Activated T-helper 1 cell treated with anti-CD3 and anti-CD28 coated beads, Interleukin-2, amount 50 U/mL, for 16 hours (primary cell): ENCODE measurements around the gene NRK.
"Not testable (repeated sequence)": the region's sequence is repeated elsewhere in the genome, so short reads cannot be mapped to it uniquely, and the experiment has no call there.

Experiments
- DNase-seq, 2 donors: peaks; one replicate each; pipeline ENCODE4 v3.0.0-alpha.2; 2020; ENCODE audit warnings: low read depth in 1 of 2, low spot score in 1 of 2

NRK gene, protein sequence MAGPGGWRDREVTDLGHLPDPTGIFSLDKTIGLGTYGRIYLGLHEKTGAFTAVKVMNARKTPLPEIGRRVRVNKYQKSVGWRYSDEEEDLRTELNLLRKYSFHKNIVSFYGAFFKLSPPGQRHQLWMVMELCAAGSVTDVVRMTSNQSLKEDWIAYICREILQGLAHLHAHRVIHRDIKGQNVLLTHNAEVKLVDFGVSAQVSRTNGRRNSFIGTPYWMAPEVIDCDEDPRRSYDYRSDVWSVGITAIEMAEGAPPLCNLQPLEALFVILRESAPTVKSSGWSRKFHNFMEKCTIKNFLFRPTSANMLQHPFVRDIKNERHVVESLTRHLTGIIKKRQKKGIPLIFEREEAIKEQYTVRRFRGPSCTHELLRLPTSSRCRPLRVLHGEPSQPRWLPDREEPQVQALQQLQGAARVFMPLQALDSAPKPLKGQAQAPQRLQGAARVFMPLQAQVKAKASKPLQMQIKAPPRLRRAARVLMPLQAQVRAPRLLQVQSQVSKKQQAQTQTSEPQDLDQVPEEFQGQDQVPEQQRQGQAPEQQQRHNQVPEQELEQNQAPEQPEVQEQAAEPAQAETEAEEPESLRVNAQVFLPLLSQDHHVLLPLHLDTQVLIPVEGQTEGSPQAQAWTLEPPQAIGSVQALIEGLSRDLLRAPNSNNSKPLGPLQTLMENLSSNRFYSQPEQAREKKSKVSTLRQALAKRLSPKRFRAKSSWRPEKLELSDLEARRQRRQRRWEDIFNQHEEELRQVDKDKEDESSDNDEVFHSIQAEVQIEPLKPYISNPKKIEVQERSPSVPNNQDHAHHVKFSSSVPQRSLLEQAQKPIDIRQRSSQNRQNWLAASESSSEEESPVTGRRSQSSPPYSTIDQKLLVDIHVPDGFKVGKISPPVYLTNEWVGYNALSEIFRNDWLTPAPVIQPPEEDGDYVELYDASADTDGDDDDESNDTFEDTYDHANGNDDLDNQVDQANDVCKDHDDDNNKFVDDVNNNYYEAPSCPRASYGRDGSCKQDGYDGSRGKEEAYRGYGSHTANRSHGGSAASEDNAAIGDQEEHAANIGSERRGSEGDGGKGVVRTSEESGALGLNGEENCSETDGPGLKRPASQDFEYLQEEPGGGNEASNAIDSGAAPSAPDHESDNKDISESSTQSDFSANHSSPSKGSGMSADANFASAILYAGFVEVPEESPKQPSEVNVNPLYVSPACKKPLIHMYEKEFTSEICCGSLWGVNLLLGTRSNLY (N-terminal part only)

DNA sequence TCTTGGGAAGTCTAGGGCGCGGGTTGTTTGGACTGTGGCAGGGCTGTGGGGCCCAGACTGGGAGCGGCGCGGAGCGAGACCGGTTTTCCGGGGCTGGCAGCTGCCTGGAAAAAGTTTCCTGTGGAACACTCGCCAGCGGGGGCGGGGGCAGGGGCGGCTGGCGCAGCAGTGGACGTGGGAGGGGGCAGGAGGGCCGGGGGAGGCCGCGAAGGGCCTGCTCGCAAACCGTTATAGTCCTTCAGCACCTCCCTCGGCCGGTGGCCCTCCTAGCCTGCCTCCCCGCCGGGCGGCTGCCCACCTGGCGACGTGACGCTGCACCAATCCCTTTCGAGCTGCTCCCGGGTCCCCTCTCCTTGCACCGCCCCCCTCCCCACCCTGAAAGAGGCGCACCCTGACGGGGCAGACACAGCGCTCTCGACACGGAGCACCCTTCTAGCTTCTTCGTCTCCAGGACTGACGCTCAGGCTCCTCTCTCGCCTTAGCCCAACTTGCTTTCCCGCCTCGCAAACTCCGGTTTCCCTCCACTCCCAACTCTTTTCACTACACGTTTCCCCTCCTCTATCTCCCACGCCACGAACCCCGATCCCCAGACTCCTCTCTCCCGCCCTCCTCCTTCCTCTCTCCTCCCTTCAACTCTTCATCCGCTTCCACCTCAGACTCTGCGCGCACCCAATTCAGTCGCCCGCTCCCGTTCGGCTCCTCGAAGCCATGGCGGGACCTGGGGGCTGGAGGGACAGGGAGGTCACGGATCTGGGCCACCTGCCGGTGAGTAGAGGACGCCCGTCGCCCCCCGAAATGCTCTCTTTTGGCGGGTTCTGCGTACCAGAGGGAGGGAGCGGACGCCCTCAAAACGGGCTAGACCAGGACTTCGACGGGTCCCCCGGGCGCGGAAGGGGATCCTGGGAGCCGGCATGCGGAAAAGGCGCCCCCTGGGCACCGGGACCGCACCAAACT is at the start of gene NRK:
Gene NRK, plus strand, starts transcription at position 402 of the 954 bp plus-strand sequence. Its CDS starts 307 bp downstream, at position 709.
- DNase-seq, result no peak

DNA sequence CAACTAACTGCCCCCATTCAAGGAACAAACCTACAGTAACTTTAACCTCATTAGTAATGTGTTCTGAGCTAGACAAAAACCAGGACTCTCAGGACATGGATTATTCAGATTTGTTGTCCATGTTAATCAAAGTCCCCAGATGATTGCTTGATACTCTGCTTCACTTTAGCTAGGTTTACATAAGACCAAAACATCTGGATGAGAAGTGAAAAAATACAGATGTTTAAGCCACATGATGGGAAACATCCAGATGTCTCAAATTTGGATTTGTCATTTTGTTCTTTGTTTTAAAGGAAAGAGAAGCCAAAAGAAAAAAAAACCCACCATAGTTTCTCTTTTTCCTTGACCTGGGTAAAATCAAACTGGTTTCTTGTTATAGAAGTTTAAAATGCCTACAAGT is 48.5 kb upstream of the NRK start:
- DNase-seq, result no peak

DNA sequence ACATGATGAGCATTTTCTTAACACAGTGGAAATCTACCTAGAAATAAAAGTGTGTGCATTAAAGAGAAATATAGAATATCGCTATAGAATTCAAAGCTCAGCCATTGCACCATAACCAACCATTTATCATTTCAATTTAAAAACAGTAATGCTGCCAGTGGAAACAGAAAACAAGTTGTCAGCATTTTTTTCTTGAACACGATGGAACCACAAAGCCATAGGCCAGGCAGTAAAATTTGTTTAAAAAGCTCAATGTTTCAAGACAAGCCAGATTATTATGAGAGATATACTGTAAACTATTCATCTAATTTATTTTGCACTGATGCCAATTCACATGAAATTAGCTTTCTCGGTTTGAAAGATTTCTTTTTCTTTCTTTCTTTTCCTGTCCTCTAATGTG is 46.7 kb upstream of the NRK start:
- DNase-seq, result no peak

DNA sequence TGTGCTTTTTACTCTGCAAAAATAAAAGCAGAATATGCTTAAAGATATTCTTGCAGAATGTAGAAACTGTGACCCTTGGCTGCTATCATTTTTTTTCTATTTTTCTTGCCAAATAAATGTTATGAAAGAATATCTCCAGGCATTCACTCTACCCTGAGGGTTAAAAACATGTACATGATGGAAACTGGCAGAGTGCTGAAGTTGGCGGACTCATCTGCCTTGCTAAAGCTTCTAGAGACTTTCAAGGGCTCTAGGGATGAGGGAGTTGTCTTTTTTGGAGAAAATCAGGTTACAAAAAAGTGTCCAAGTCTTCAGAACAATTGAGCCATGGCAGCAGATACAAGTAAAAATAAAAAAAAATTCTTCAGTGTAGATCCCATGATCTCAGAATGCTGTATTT is 40.5 kb upstream of the NRK start:
- no peak for DNase-seq

DNA sequence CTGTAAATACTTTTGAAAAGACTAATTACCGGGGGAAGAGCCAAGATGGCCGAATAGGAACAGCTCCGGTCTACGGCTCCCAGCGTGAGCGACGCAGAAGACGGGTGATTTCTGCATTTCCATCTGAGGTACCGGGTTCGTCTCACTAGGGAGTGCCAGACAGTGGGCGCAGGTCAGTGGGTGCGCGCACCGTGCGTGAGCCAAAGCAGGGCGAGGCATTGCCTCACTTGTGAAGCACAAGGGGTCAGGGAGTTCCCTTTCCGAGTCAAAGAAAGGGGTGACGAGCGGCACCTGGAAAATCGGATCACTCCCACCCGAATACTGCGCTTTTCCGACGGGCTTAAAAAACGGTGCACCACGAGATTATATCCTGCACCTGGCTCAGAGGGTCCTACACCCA is 25.5 kb upstream of the NRK start:
- DNase-seq, result not testable (repeated sequence)

DNA sequence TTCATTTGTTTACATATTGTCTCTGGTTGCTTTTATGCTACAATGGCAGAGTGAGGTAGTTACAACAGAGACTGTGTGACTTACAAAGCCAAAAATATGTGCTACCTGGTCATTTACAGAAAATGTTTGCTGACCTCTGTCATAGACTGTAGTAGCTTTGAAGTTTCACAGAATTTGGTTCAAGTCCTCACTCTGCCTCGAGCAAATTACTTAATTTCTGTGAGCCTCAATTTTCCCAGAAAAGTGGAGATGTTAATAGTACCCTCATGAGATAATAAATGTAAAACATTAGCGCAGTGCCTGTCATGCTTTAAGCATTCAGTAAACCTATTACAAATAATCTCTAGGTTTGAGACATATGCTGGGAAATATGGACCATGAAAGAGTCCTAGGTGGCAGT is 18.4 kb upstream of the NRK start:
- DNase-seq, result no peak

DNA sequence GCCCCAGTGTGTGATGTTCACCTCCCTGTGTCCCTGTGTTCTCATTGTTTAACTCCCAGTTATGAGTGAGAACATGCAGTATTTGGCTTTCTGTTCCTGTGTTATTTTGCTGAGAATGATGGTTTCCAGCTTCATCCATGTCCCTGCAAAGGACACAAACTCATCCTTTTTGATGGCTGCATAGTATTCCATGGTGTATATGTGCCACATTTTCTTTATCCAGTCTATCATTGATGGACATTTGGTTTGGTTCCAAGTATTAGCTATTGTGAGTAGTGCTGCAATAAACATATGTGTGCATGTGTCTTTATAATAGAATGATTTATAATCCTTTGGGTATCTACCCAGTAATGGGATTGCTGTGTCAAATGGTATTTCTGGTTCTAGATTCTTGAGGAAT is 16.7 kb upstream of the NRK start:
- DNase-seq, result not testable (repeated sequence)

DNA sequence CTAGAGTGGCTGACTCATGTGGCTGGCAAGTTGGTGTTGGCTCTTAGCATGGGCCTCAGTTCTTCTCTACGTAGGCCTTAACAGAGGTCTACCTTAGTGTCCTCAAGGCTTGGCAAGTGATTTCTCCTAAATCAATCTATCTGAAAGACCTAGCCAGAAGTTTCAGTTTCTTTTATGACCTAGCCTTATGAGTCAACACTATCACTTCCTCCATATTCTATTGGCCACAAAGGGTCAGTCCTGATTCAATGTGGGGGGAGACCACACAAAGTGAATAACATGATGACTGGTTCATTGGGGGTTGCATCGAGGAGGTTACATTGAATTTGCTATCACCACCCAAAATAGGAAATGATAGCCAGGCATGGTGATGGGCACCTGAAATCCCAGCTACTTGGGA is 5.8 kb upstream of the NRK start:
- no peak for DNase-seq

DNA sequence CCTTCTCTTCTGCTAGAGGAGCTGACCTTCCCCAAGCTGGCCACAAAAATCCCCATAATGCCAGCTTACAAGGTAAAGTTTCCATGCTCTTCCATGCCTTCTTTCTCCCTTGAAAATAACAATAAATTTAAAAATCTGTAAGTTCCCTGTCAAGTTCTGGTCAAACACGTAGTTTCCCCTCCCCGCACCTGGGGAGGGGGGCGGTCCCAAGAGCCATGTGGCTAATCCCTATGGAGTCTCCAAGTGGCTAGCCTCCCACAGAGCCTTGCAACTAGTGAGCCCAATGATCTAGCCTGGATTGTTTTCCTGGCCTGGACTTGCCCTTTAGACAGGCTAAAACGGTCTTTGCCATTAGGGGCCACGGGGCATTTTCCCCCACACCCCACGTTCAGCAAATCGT is 2.1 kb upstream of the NRK start:
- no peak for DNase-seq

DNA sequence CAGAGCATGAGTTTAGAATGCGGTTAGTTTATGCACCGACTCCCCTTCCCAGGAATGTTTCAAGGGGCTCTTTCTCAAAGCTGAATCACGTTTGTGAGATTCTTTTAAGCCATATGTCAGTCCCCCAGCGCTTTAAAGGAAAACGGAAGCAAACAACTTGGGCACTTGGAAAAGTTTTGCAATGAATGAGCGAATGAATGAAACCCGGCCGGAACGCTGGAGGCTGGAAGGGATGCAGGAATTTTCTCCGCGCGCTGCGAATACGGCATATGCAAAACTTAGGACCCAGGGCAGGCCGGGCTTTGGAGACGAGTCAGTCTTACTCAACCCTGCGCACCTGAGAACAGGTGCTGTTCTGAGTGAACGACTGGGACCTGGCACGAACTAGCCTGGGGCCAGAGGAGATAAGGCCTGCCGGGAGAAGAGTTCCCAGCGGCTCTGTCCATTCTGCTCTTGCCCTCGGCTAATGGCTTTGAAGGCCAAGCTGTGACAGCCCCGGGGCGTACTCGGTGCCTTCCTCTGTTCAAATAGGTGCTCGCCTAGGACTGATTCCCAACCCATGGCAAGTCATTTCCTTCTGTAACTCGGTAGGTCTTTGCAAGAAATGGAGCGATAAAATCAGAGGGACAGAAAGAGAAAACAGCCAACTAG is 743 bp upstream of the NRK start:
- DNase-seq, result no peak

DNA sequence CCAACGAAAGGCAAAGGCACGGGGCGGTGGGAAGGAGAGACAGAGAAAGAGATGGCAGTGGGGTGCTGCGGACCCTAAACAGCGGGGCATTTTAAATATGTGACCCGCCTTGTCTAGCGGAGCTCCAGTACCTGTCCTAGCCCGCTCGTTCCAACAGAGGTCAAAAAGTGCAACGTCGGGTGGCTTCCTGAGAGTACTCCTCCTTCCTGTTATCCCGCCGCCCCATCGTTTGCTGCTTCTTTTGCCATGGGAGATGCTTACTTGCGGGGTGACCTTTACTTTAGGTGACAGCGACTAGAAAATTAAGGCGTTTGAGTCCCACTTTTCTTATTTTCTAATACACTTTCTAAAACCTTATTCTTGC is 735 bp downstream of the NRK start:
- no peak for DNase-seq

DNA sequence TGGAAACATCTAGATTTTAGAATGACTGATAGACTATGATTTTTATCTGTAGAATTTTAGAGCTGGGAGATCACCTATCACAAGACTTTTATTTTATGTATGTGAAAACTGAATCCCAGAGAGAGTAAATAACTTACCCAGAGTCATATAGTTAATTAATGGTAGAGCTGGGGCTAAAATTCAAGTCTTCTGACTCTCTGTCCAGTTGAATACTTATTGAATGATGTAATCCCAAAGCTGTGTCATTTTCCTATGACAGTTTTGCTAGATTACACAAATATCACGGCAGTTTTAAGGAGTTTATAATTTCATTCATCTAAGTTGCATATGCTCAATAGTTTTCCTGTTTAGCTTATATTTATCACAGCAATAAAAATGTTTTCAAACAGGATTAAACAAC is 6.7 kb downstream of the NRK start:
- DNase-seq, result no peak

DNA sequence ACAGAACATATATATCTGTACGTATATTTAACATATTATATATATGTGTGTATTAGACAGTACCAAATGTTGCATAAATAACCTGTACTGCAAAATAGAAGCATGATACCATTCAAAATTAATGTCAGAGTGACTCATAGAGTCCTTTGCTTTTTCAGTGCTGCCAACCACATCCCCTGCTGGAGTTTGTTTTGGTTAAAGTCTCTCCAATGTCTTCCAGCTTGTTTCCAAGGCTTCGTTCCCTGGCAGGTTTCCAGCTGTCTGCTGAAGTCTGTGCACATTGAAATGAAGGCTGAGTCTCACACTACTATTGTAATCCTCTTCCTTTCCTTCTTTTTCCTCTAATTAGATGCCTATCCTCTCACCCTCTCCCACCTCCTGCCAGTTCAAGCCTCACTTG is 14.9 kb downstream of the NRK start:
- no peak for DNase-seq

DNA sequence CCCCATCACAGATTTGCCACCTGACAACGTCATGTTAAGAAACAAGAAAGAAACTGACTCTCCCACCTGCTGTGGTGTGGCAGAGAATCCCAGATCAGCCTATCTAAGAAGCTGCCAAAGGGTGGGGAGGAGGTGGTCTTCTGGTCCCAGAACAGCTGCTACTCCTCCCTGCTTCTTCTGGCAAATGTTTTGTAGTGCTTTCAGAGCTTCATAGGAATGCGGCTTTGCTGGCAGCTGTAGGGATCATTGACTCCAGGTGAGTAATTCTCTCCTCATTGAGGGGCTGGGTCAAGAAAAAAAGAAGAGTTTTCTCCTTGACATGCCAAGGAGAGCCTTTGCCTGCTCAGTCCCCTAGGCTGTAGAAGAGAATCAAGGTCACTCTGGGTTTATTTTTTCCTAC is 23.3 kb downstream of the NRK start:
- DNase-seq, result no peak

DNA sequence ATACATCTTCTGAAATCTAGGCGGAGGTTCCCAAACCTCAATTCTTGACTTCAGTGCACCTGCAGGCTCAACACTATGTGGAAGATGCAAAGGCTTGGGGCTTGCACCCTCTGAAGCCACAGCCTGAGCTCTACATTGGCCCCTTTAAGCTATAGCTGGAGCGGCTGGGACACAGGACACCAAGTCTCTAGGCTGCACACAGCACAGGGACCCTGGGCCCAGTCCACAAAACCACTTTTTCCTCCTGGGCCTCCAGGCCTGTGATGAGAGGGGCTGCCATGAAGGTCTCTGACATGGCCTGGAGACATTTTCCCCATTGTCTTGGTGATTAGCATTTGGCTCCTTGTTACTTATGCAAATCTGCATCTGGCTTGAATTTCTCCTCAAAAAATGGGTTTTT is 27.8 kb downstream of the NRK start:
- DNase-seq, result not testable (repeated sequence)

DNA sequence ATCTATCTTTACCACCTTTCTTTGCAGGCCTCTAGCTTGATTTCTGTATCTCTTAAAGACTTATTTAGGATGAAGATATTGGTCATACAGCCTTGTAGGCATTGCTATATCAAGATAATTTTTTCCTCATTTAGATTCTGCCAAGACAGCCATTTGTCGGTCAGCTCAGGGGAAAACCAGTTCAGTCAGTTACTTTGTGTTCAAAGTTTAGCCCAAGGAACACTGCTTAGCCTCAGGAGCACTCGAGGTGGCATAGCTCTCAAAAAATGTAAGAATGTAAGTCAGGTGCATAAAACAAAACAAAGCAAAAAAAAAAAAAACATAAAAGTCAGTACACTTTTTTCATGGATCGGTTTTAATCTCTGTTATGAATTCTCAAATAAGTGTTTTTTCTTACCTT is 43.4 kb downstream of the NRK start:
- no peak for DNase-seq

DNA sequence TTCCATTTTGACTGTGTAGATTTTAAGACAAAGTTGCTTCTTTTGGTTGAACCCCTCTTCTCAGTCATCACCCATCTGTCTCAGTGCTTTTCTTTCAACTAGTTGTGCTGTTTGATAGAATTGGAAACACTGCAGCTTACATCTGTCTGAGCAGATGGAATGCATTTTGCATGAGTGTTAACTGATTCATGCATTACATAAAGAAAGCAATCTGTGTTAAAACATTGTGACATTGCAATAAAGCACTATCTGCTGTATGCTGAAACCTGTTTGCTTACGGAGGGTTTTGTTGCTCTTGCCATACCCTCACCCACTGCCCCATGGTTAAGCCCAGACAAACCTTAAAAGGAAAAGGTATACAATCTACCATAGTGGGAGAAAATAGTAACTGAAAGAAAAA is 47.4 kb downstream of the NRK start:
- no peak for DNase-seq

DNA sequence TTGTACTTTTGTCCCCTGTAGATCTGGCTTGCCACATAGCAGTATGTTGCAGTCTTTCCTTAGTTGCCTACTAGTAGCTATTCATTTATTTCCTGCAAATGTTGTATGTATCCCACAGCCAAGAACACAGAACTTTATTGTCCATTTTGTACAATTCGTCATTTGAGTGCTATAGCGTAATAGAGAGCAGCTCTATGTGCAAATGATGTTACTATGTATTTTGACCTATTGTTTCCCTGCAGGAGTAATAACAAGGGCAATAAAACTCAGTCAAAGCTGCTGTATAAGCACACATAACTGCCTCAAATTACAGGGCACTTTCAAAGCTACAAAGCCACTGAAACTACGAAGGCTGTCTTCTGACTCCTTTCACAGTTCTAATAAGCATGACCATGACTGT is 48.1 kb downstream of the NRK start:
- no peak for DNase-seq

DNA sequence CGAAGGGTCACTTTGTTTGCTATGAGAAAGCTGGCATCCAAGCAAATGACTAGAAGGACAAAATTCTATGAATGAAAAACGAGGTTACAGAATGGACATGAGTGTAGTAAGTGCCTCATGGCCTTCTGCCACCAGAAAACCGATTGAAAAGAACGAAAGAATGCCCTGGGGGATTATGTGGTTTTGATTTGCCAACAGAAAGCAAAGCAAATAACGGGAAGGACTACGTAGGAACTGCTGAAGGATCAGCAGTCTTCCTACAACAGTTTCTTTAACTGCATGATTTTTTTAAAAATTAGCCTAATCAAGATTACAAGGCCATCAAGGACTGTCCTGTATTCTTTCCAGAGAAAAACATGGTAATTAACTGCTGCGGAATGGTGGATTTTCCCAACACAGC is 50.6 kb downstream of the NRK start:
- no peak for DNase-seq

DNA sequence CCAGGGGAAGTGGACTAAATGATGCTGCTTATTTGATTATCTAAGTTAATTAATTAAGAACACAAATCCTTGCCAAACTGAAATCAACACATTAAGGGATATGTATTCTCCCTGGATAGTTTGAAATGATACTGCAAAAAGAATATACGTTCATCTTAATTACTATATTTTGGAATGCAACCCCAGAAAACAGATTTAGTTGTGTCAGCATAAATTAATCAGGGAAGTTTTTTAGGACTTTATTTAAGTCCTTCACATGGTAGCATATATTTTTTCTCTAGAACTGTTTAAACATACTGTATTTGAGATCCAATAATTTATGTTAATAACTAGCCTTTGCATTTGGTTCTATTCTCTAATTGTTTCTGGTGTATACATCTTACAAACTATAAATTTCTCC is 52.5 kb downstream of the NRK start:
- DNase-seq, result no peak
